ENCODE results near the gene TXK. TPM values are rescaled to one million over a fixed set of nuclear protein-coding genes. Genes with fewer than 3 reads are reported as not detected.

Gene TXK
- total and polyA plus RNA-seq, 2 experiments from 2014 or later, result 0.14 to 0.40 TPM

GRCh38 chr4:48122756-48123155 lies 11.3 kb downstream of the TXK start:
- no peak overlapping the region for H3K4me3 ChIP-seq
- Mint-ChIP-seq H3K9me3 (no peaks in the 10 kb centered on the region), H3K36me3 (ENCODE audit: low read depth) (no peaks in the 10 kb centered on the region), H3K27ac (no peak overlapping the region), H3K27me3 (ENCODE audit: insufficient read depth, low read depth, poor library complexity) (peaks cover 3% of the 10 kb centered on the region), H3K4me3 (no peak overlapping the region), H3K4me1 (peaks cover 25% of the 10 kb centered on the region)
- H3F3A ChIP-seq (replicated peaks; ENCODE audit: low read depth), result no peaks in the 10 kb centered on the region
- H3K36me3 ChIP-seq (ENCODE audit: insufficient read depth), result no peaks in the 10 kb centered on the region
- H3K79me2 ChIP-seq (replicated peaks; ENCODE audit: insufficient read depth), result no peaks in the 10 kb centered on the region
- H3K27me3 ChIP-seq (ENCODE audit: insufficient read depth), result no peaks in the 10 kb centered on the region
- no peak overlapping the region for H2AFZ ChIP-seq
- DNase-seq (ENCODE audit: low spot score), result no peak
- H3K4me2 ChIP-seq, result no peak overlapping the region
- H3K4me1 ChIP-seq (ENCODE audit: insufficient read depth), result peaks cover 7% of the 10 kb centered on the region; the same call in 1 of the 2 replicates
- H3K27ac ChIP-seq (ENCODE audit: low read depth), result no peak overlapping the region
- no peaks in the 10 kb centered on the region for H4K20me1 ChIP-seq (replicated peaks; ENCODE audit: insufficient read depth)
- no peak for ATAC-seq
- no peak for TF ChIP-seq EZH2phosphoT487 (IDR thresholded peaks at IDR 0.05; ENCODE audit: unreplicated experiment)
- no peak for TF ChIP-seq ETS1 (IDR thresholded peaks at IDR 0.05)
- TF ChIP-seq NANOG (IDR thresholded peaks at IDR 0.05; ENCODE audit: borderline replicate concordance), result no peak
- no peak for TF ChIP-seq CTCF (conservative IDR thresholded peaks at IDR 0.05; ENCODE audit: low read depth in 2 of 2)
- TF ChIP-seq JUNB (IDR thresholded peaks at IDR 0.05; ENCODE audit: unreplicated experiment), result no peak
- TF ChIP-seq EZH2 (IDR thresholded peaks at IDR 0.05; ENCODE audit: low read depth, unreplicated experiment), result no peak
- TF ChIP-seq CREB1 (CRISPR knock-in tag; IDR thresholded peaks at IDR 0.05; ENCODE audit: low read depth), result no peak
- TF ChIP-seq STAT1 (IDR thresholded peaks at IDR 0.05; ENCODE audit: unreplicated experiment), result no peak
- no peak for TF ChIP-seq POLR2AphosphoS5 (IDR thresholded peaks at IDR 0.05; ENCODE audit: low read depth)
- TF ChIP-seq REST (IDR thresholded peaks at IDR 0.05; ENCODE audit: unreplicated experiment), result no peak
- no peak for TF ChIP-seq ZNF462 (CRISPR knock-in tag; IDR thresholded peaks at IDR 0.05)
- TF ChIP-seq ZNF114 (CRISPR knock-in tag; IDR thresholded peaks at IDR 0.05), result no peak
- TF ChIP-seq ZNF331 (CRISPR knock-in tag; IDR thresholded peaks at IDR 0.05; ENCODE audit: low read depth), result no peak
- H3K9me2 ChIP-seq (ENCODE audit: insufficient read depth), result no peaks in the 10 kb centered on the region

All from GM23338 (cell line).